CD4-positive, alpha-beta T cell (primary cell): ENCODE results near the gene VIL1. TPM values are rescaled to one million over a fixed set of nuclear protein-coding genes. Genes with fewer than 3 reads are reported as not detected.

Source experiments
- ATAC-seq: fragments of 200-7000 bp; cut with Tn5 transposase; one replicate; pipeline ENCODE4 v1.10.0; 2022; ENCODE audit warnings: mild to moderate bottlenecking; ENCODE audit not compliant: poor library complexity
- CTCF ChIA-PET: fragments of 350-600 bp; sonication (Branson Sonifier 250); formaldehyde crosslinking; loops from one replicate; lab custom pipeline; 2021; ENCODE audit warnings: antibody characterized with exemption, inconsistent platforms; lab: Charles Lee
- POLR2A ChIA-PET: fragments of 350-600 bp; sonication (Branson Sonifier 250); formaldehyde crosslinking; loops from one replicate; lab custom pipeline; 2021; ENCODE audit warnings: antibody characterized with exemption, inconsistent platforms; lab: Charles Lee
- DNase-seq, 14 experiments: peaks; one replicate each; pipeline ENCODE4 v3.0.0-alpha.2; 2013 to 2020; ENCODE audit warnings: mixed read lengths in 2 of 14
- H3K27ac ChIP-seq, 2 donors: one replicate each; pipeline versions ENCODE4 v1.5.1 to v1.7.0; 2013; ENCODE audit warnings: low read length in 2 of 2, low read depth in 1 of 2, mild to moderate bottlenecking in 1 of 2
- H3K27me3 ChIP-seq, 2 experiments: 1 replicate in 1 of 2; 2 replicates in 1 of 2; pipeline versions ENCODE4 v1.6.1 to v1.7.0; 2013; ENCODE audit warnings: low read length in 2 of 2, control low read depth in 1 of 2, mild to moderate bottlenecking in 1 of 2, moderate library complexity in 1 of 2; ENCODE audit not compliant: insufficient read depth in 2 of 2, control insufficient read depth in 1 of 2
- H3K36me3 ChIP-seq: one replicate; pipeline ENCODE4 v1.6.1; 2013; ENCODE audit warnings: low read length, control low read depth; ENCODE audit not compliant: insufficient read depth
- H3K4me1 ChIP-seq: one replicate; pipeline ENCODE4 v1.6.1; 2013; ENCODE audit warnings: low read length, control low read depth; ENCODE audit not compliant: insufficient read depth
- H3K4me3 ChIP-seq: one replicate; pipeline ENCODE4 v1.5.1; 2013; ENCODE audit warnings: mild to moderate bottlenecking, low read length, moderate library complexity
- H3K9me3 ChIP-seq, 2 experiments: 1 replicate in 1 of 2; 2 replicates in 1 of 2; pipeline versions ENCODE4 v1.6.1 to v1.7.0; 2013; ENCODE audit warnings: low read length in 2 of 2, mild to moderate bottlenecking in 2 of 2, control low read depth in 1 of 2, moderate library complexity in 1 of 2; ENCODE audit not compliant: control insufficient read depth in 1 of 2, insufficient read depth in 1 of 2
- H3K27ac Mint-ChIP-seq: one replicate; pipeline ENCODE4 v1.8.0; 2020; ENCODE audit warnings: mixed read lengths
- H3K27me3 Mint-ChIP-seq: one replicate; pipeline ENCODE4 v1.8.0; 2021; ENCODE audit warnings: mixed read lengths
- H3K36me3 Mint-ChIP-seq: one replicate; pipeline ENCODE4 v1.8.0; 2021; ENCODE audit warnings: low read depth, mixed read lengths
- H3K4me1 Mint-ChIP-seq: one replicate; pipeline ENCODE4 v1.8.0; 2021; ENCODE audit warnings: low read depth, mixed read lengths
- H3K4me3 Mint-ChIP-seq: one replicate; pipeline ENCODE4 v1.8.0; 2020; ENCODE audit warnings: mild to moderate bottlenecking, mixed read lengths
- H3K9me3 Mint-ChIP-seq: one replicate; pipeline ENCODE4 v1.8.0; 2020; ENCODE audit warnings: mixed read lengths
- intact Hi-C, 2 experiments: fragments of 100-400 bp; cut with DNase I in 1 of 2; cut with micrococcal nuclease in 1 of 2; formaldehyde crosslinking; loops; one replicate each; pipeline versions ENCODE4 v1.15.1 to v1.9.0; 2023 to 2025; cut with DNase I, micrococcal nuclease
- total RNA-seq, 174 experiments: library from RNA in 2 of 174; stranded (reverse) in 2 of 174; gene quantifications; one replicate each; pipeline ENCODE4 v1.2.3 and lab custom pipeline; 2021 to 2026
- TF ChIP-seq, protein P1 (sequence below): fragments of 200-600 bp; IDR thresholded peaks from one replicate; pipeline ENCODE4 v1.8.0; 2022; ENCODE audit warnings: antibody characterized with exemption, mild to moderate bottlenecking

Gene VIL1
- total RNA-seq, 2 experiments from 2014 or later, result 0.20 to 0.33 TPM

DNA sequence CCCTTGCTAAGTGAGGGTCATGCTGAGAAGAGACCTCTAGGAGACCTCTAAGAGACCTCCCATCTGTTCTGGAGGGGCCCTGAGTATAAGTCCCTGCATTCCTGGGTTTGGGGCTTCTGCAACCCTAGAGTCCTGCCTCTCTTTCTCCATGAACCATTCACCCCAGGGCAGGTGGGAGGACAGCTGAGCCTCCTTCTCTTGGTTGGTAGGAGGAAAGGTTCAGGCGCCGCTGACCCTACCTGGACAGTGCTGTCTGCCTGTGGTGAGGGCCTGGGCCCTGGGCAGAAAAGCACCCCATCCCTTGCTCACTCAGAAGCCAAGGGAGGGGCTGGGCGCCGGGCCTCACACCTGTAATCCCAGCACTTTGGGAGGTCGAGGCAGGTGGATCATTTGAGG lies 604 bp upstream of the VIL1 start:
- Mint-ChIP-seq H3K27ac (no peak overlapping the region), H3K9me3 (no peaks in the 10 kb centered on the region), H3K36me3 (no peaks in the 10 kb centered on the region), H3K4me3 (no peak overlapping the region), H3K4me1 (no peaks in the 10 kb centered on the region), H3K27me3 (no peaks in the 10 kb centered on the region)
- TF ChIP-seq, protein P1, sequence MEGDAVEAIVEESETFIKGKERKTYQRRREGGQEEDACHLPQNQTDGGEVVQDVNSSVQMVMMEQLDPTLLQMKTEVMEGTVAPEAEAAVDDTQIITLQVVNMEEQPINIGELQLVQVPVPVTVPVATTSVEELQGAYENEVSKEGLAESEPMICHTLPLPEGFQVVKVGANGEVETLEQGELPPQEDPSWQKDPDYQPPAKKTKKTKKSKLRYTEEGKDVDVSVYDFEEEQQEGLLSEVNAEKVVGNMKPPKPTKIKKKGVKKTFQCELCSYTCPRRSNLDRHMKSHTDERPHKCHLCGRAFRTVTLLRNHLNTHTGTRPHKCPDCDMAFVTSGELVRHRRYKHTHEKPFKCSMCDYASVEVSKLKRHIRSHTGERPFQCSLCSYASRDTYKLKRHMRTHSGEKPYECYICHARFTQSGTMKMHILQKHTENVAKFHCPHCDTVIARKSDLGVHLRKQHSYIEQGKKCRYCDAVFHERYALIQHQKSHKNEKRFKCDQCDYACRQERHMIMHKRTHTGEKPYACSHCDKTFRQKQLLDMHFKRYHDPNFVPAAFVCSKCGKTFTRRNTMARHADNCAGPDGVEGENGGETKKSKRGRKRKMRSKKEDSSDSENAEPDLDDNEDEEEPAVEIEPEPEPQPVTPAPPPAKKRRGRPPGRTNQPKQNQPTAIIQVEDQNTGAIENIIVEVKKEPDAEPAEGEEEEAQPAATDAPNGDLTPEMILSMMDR, result no peak
- no peaks in the 10 kb centered on the region for H3K36me3 ChIP-seq
- H3K27ac ChIP-seq, result no peak overlapping the region
- no peaks in the 10 kb centered on the region for H3K4me1 ChIP-seq
- no peaks in the 10 kb centered on the region for H3K9me3 ChIP-seq
- H3K4me3 ChIP-seq, result no peak overlapping the region
- ChIA-PET POLR2A (no interaction called here), CTCF (no interaction called here)
- DNase-seq, result no peak
- ATAC-seq, result no peak
- no peaks in the 10 kb centered on the region for H3K27me3 ChIP-seq
- intact Hi-C loops, result no loop called here

DNA sequence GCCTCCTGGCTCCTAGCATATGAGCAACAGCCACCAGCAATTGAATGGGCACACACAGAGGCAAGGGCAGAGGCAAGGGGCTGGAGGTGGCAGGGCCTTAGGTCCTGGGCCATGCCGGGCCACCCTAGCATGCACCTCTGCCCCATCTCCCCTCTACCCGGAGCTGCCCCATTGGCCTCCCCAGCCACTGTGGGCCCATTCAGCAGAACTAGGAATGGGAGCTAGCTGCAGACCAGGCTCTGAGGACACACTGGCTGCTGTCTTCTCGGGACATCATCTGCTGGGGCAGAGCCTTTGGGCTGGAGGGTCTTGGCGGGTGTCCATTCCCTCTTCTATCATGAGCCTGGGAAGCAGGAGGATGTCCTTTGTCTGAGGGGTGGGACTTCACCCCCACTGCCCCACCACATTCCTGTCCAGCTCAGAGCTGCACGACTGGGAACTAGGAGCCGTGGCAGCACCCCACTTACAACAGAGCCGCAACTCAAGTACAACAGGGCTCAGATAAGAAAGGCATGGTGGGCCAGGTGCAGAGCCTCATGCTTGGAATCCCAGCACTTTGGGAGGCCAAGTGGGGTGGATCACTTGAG lies 800 bp downstream of the VIL1 start:
- POLR2A ChIA-PET, result no interaction called here
- H3K9me3 Mint-ChIP-seq, result no peaks in the 10 kb centered on the region

DNA sequence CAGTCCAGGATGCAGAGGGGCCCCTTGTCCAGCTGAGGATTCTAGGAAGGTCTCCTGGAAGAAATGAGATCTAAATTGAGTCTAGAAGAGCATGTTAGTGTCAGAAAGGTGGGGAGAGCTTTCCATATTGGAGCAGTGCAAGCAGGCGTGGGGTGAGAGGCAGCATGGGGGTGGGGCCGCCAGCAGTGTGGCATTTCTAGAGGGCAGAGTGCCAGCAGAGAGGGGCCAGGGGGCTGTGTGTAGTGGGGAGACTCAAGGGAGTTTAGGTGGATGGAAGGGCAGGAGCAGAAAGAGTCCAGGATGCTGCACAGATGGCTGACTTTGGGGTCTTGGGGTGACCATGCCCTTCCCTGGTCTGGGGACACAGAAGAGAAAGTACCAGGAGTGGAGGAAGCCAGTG lies 2.1 kb downstream of the VIL1 start:
- H3K36me3 Mint-ChIP-seq, result no peaks in the 10 kb centered on the region
- ChIA-PET CTCF (no interaction called here), POLR2A (interaction anchor here (1.4 kb wide), 1 partner anchor 238 kb away, joined by 3 read pairs; the partner anchor contains the start of genes BCS1L and ZNF142)
- Histone ChIP-seq H3K4me1 (no peaks in the 10 kb centered on the region), H3K27me3 (no peaks in the 10 kb centered on the region), H3K9me3 (no peaks in the 10 kb centered on the region), H3K4me3 (no peak overlapping the region), H3K36me3 (no peaks in the 10 kb centered on the region), H3K27ac (no peak overlapping the region)
- intact Hi-C loops, result no loop called here
- no peak for ATAC-seq
- TF ChIP-seq, protein P1, result no peak
- H3K4me3 Mint-ChIP-seq, result no peak overlapping the region
- no peaks in the 10 kb centered on the region for H3K9me3 Mint-ChIP-seq
- no peak overlapping the region for H3K27ac Mint-ChIP-seq
- H3K4me1 Mint-ChIP-seq, result no peaks in the 10 kb centered on the region
- no peak for DNase-seq
- H3K27me3 Mint-ChIP-seq, result no peaks in the 10 kb centered on the region

More for the DNA sequence above, 800 bp downstream of the VIL1 start:
- Histone ChIP-seq H3K4me3 (no peak overlapping the region), H3K27me3 (no peaks in the 10 kb centered on the region), H3K9me3 (no peaks in the 10 kb centered on the region), H3K27ac (no peak overlapping the region), H3K36me3 (no peaks in the 10 kb centered on the region), H3K4me1 (no peaks in the 10 kb centered on the region)
- Mint-ChIP-seq H3K4me3 (no peak overlapping the region), H3K36me3 (no peaks in the 10 kb centered on the region), H3K27me3 (no peaks in the 10 kb centered on the region), H3K27ac (no peak overlapping the region), H3K4me1 (no peaks in the 10 kb centered on the region)
- TF ChIP-seq, protein P1, result no peak
- no peak for DNase-seq
- intact Hi-C loops, result no loop called here
- CTCF ChIA-PET, result no interaction called here
- no peak for ATAC-seq
